Right forelimb (tissue), 1 donor: Measurements from ENCODE around the gene RELCH.
"Not testable (repeated sequence)": the region's sequence is repeated elsewhere in the genome, so short reads cannot be mapped to it uniquely, and the experiment has no call there.

ENCODE experiments used
- DNase-seq: peaks from one replicate; pipeline ENCODE4 v3.0.0-alpha.2; 2018

RELCH gene, protein sequence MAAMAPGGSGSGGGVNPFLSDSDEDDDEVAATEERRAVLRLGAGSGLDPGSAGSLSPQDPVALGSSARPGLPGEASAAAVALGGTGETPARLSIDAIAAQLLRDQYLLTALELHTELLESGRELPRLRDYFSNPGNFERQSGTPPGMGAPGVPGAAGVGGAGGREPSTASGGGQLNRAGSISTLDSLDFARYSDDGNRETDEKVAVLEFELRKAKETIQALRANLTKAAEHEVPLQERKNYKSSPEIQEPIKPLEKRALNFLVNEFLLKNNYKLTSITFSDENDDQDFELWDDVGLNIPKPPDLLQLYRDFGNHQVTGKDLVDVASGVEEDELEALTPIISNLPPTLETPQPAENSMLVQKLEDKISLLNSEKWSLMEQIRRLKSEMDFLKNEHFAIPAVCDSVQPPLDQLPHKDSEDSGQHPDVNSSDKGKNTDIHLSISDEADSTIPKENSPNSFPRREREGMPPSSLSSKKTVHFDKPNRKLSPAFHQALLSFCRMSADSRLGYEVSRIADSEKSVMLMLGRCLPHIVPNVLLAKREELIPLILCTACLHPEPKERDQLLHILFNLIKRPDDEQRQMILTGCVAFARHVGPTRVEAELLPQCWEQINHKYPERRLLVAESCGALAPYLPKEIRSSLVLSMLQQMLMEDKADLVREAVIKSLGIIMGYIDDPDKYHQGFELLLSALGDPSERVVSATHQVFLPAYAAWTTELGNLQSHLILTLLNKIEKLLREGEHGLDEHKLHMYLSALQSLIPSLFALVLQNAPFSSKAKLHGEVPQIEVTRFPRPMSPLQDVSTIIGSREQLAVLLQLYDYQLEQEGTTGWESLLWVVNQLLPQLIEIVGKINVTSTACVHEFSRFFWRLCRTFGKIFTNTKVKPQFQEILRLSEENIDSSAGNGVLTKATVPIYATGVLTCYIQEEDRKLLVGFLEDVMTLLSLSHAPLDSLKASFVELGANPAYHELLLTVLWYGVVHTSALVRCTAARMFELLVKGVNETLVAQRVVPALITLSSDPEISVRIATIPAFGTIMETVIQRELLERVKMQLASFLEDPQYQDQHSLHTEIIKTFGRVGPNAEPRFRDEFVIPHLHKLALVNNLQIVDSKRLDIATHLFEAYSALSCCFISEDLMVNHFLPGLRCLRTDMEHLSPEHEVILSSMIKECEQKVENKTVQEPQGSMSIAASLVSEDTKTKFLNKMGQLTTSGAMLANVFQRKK

DNA sequence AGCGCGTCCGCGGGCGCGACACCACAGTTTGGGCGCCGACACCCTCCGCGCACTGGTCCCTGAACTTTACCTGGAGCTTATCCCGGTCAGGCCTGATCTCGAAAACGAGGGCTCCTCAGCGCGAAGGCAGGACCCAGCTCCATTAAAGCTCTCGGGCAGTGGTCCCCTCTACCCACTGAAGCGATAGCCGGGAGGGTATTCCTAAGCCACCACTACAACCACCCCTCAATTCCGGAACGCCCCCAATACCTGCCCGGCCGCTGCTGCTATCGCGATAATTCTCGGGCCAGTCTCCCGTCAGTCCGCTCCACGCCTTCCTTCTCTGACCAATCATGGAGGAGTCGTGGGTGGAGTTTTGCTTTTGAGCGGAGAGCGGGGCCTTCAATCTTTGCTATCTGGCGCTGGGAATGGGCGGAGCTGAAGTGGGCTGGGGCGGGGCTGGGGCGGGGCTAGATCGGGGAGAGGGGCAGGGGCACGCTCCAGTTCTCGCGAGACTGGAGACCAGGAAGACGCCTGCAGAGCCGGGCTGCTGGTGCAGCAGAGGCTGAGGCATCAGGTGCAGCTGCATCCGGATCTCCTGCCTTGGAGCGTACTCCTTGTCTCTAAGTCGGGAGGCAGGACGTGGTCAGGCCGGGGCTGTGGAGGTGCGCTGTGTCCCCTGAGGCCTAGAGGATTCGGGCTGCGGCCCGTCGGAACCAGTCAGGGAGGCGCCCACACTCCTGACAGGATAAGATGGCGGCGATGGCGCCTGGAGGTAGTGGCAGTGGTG lies at the start of gene RELCH, which contains the start of gene PIGN:
RELCH (plus strand) TSS at position 482 of the 769 bp plus-strand sequence; CDS start at position 733, 251 bp downstream.
PIGN (minus strand) TSS at position 283 of the 769 bp plus-strand sequence. CDS start 25,703 bp downstream, outside the sequence.
- peak; percentile 99 for DNase-seq

DNA sequence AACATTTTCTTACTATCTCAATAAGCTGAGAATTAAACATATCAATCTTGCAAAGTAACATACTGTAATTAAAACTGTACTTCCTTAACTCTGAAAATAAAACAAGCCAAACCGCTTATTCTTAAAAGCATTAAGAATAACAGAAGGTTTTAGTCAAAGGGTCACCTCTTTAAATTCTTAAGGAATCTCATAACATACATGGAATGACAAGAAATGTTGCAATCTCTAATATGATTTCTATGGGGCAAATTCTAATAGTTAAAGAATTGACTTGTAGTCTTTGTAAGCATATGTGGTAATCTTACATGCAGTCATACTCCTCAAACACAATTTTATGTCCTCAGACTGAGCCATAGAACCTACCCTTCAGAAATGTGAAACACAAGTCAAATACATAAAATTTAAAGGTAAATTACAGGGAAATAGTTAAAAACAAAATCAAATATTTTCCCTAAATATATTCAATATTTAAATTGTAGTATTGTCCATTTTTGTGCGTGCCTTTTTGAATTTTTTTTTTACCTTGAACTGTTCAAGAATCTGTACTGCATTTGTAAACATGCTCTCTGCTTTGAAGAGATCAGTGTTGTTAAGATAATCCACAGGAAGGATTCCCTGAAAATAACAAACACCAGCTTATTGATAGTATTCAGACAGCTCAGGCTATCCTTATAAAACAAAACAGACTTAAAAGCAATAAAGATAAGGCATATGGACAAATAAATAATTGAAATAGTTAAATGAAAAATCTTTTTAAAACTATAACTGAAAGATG lies 48.4 kb upstream of the RELCH start:
- DNase-seq, result no peak

DNA sequence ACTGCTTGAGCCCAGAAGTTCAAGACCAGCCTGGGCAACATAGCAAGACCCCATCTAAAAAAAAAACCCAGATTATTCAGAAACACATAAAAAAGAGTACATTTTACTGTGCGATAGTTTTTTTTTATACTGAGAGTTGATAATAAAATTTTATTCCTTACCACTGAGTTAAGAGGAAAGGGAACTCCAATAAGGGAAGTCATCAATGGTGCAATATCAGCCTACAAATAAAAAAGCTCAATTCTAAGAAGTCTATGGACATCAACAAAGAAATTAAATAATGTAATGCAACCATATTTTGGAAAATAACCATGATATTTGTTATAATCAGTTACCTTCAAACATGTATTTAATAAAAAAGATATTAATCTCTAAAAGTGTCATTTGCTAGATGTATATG lies 46.8 kb upstream of the RELCH start:
- no peak for DNase-seq

DNA sequence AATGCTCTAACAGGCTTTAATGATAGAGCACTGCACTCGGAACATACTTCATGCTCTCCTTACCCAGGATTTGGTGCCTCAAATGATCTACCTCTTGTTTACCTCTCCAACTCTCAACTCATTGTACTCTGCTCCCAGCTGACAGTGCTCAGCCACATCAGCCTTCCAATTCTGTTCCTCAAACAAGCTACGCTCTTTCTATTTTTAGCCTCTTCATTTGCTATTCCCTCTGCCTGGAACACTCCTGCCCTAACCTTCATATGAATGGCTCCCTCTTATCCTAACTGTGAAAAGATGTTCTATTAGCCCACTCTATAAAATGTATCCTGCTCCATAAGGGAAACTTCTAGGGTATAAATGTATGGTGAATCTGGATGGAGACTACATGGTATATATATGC lies 42.7 kb upstream of the RELCH start:
- no peak for DNase-seq

DNA sequence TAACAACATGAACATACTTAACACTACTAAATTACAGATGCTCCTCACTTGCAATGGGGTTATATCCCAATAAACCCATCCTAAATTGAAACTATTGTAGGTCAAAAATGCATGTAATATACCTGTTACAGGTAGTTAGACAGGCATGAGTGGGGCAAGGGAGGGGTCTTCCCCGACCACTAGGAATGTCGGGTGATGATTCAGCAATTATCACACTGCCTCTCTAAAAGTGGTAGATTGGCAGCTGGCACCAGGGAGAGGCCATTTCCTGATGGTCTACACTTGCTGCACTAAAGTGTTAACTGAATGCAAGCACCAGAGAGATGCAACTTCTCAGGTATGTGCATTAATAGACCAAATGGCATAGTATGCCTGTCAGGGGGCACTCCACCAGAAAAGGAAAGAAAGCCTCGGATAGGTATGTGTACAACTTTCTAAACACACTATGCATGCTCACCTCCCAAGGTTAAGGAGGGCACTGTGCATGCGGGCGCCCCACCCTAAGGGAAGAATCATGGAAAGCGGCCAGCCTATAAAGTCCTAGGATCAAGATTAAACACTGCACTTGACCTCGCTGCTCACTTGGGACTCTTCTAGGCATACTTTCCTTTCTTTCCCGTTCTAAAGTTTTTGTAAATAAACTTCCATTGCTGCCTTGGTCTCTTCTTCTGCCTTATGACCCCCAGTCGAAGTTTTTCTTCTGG lies 35.8 kb upstream of the RELCH start:
- DNase-seq, result no peak

DNA sequence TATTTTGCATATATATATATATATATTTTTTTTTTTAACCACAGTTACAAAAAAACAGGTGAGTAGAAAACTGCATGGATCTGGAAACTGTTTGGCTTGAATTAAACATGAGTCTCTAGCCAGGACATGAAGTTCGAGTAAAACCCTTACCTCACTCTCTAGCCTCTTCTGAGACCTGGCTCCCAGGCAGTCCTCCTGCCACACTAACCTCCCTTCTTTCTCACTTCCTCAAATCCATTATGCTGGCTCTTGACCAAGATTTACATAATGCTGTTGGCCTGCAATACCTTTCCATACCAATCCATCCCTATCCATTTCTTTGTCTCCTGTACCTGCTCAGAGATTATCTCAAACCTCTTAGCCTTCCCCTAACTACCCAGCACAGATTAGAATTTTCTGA lies 34.2 kb upstream of the RELCH start:
- no peak for DNase-seq

DNA sequence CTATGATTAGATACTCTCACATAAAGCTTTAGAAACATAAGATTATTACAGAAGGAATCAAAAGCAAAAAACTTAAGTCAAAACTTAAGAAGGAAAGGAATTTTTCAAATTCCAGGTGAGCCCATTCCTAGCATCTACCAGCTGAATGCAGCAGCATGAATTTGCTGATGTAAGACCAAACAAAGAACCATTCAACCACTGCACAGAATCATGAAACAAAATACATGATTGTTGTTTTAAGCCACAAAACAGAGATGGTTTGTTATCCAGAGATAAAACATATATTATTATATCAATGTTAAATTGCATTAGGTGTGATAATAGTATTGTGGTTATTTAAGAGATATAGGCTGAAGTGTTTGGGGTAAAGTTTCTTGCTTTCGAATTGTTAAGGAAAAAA lies 29.2 kb upstream of the RELCH start:
- DNase-seq, result no peak

DNA sequence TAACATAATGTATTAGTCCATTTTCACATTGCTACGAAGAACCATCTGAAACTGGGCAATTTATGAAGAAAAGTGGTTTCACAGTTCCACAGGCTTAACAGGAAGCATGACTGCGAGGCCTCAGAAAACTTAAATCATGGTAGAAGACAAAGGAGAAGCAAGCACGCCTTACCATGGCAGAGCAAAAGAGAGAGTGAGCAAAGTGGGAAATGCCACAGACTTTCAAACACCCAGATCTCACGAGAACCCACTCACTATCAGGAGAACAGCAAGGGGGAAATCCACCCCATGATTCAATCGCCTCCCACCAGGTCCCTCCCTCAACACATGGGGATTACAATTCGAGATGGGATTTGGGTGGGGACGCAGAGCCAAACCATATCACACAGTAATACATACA lies 22.7 kb upstream of the RELCH start:
- no peak for DNase-seq

DNA sequence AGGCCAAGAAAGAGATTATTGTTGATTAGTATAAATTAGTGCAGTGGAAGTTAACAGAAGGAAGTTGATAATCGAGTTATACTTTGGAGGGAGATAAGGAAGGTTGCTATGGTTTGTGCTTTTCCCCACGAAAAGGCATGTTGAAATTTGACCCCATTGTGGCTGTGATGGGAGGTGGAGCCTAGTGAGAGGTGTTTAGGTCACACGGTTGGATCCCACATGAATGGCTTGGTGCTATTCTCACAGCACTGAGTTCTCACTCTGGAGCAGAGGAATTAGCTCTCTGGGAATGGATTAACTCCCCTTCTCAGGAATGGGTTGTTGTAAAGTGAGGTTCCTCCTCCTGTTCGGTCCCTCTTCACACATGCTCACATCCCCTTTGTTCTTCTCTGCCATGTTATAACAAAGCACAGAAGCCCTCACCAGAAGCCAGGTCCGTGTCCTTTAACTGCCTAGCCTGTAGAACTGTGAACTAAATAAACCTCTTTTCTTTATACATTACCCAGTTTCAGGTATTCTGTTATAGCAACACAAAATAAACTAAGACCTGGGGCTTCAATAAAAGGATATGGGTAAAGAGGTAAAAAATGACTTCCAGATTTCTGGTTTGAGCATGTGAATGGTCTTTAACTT lies 22.1 kb upstream of the RELCH start:
- no peak for DNase-seq

DNA sequence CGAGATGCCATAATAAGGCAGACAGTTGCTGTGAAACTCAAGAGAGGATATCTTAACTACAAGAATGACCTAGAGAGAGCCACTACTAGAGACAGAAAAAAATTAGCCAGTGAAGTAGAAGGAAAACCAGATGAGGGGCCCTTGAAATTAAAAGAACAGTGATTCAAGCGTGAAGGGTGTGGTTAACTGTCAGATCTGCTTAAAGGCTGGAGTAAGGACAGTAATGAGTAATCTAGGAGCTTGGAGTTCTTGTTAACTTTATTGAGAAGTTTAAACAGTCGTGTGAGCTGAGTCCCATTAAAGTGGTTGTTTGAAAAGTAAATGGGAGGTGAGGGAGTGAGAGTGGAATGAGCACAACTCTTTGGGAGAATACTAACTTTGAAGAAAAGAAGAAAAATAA lies 21.5 kb upstream of the RELCH start:
- no peak for DNase-seq

DNA sequence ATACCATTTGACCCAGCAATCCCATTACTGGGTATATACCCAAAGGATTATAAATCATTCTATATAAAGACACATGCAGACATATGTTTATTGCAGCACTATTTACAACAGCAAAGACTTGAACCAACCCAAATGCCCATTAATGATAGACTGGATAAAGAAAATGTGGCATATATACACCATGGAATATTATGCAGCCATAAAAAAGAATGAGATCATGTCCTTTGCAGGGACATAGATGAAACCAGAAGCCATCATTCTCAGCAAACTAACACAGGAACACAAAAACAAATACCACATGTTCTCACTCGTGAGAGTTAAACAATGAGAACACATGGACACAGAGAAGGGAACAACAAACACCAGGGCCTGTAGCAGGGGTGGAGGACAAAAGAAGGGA lies 20.5 kb upstream of the RELCH start:
- not testable (repeated sequence) for DNase-seq

DNA sequence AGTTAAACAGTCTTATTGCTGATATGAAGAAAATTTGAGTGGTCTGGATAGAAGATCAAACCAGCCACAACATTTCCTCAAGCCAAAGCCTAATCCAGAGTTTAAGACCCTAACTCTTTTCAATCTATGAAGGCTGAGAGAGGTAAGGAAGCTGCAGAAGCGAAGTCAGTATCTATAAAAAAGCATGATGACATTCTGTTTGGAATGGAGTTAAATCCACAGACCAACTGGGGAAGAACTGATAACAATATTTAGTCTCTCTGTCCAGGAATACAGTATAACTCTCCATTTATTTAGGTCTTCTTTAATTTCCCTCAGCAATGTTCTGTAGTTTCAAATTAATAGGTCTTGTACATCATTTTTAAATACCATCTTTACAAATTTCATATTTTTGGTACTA lies 16.2 kb upstream of the RELCH start:
- DNase-seq, result no peak

DNA sequence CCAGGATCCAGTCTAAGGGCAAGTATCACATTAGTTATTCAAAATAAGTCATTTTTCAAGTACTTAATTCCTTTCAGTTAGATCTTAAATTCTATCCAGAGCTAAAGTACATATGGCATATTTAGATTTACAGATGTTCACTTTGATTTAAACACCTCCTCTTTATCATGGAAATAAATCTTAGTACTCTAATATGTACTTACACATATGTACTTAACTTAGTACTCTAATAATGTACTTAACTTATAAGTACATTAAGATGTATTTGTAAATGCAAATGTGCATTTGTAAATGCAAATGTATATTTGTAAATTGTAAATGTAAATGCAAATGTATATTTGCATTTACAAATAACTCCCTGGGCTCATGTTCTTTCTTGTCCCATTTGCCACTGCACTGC lies 14.8 kb upstream of the RELCH start:
- DNase-seq, result no peak

DNA sequence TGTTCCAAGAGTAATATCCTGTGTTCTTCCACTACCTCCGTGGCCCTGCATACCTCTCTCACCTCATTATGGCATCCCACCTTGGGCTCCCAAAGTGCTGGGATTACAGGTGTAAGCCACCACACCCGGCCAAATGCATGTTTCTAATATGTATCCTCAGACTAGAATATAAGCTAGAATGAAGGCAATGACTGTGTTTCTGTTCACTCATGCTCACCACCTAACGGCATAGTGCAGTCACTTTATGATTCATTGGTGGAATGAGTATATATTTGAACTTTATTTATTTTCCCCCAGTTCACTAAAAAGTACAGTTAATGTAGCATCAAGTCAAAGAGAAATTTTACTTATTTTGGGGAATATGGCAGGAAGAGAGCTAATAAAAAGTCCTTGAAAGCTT lies 11.5 kb upstream of the RELCH start:
- no peak for DNase-seq

DNA sequence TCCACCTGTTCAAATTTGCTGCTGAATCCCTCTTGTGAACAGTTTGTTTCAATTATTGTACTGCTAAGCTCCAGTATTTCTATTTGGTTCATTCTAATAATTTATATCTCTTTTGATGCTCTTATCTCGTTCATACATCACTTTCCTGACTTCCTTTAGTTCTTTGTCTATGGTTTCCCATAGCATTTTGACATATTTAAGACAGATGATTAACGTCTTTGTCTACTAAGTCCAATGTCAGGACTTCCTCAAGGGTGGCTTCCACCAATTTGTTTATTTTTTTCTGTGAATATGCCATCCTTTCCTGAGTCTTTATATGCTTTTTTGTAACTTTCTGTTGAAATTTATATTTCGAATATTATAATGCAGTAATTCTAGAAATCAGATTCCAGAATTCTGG lies 9.8 kb upstream of the RELCH start:
- no peak for DNase-seq

DNA sequence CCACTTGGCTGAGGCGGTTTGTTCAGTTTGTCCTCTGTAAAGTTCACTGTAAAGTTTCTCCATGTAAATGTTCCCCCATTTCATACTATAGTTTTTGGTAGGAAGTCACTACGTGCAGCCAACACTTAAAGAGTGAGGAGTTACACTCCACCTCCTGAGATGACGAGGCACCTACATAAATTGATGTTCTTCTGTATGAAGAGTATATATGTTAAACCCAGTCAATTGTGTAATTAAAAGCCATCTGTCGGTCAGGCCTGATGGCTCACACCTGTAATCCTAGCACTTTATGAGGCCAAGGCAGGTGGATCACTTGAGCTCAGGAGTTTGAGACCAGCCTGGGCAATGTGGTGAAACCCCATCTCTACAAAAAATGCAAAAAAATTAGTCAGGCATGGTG lies 7.8 kb upstream of the RELCH start:
- DNase-seq, result no peak

DNA sequence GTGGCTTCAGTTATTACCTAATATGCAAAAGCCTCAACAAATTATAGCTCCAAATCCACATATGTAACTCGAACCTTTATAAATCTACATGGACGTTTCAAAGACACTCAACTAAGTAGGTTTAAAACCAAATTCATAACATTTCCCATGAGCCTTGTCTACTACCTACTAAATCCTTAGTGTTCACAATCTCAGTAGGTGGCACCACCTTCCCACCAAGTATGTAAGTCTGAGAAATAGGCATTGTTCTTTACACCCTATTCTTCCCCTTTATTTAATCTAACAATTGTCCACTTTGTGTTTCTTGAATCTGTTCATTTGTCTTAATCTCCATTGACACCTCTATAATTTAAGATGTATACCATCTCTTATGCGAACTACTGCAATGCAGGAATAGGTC lies 4.8 kb upstream of the RELCH start:
- DNase-seq, result no peak

DNA sequence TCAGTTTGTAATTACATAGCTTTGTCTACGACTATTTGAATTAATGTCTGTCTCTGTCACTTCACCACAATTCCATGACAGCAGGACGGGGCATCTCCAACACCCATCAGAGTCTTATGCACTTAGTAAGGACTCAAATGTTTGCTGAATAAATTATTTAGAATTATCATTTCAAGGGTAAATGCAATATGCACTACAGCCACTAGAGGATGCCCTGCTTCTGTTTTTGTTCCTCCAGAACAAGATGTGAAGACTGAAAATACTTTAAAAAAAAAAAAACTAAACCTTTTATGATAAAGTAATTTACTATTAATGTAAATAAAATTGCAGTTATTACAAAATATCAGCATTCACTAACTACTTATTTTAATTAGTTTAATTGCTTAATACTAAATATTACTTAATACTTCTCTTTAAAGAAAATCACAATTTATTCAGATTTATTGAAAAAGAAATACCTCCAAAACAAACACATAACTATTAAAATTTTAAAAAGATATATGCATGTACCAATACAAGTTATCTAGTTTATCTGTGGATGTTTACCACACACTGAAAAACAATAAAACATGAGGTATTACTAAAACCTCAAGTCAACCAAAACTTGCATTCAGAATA lies 3.4 kb upstream of the RELCH start:
- no peak for DNase-seq

DNA sequence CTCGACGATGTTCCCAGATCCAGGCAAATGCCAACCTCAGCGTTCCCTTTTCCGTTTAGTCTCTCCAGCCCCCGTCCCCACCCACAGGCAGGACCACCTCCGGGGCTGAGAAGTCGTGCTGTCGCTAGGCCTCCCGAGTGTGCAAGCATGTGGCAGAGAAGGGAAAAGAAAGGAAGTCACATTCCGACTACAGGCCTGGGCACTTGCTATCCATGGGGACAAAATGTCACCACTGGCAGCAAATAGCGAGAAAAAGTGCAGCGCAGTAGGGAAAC lies 619 bp upstream of the RELCH start:
- DNase-seq, result no peak
